SK-N-SH (cell line): ENCODE data around the gene RGPD4. TPM values are rescaled to one million over a fixed set of nuclear protein-coding genes. Genes with fewer than 3 reads are reported as not detected.

Source experiments
- CTCF ChIA-PET: fragments of 300-600, 350-600 bp; formaldehyde crosslinking; extraction: SDS; loops from one replicate; lab custom pipeline; 2021; lab: Yijun Ruan, JAX
- POLR2A ChIA-PET: fragments of 350-600 bp; sonication (Branson Sonifier 250); formaldehyde crosslinking; extraction: SDS; loops from one replicate; lab custom pipeline; 2020; ENCODE audit warnings: antibody characterized with exemption, inconsistent platforms; lab: Yijun Ruan, JAX
- DNase-seq: peaks from one replicate; pipeline ENCODE4 v3.0.0; 2012
- H2AFZ ChIP-seq: fragments of 200-600 bp; sonication (generic); 2 replicates; pipeline ENCODE4 v1.8.1; 2016; ENCODE audit warnings: antibody characterized with exemption, mild to moderate bottlenecking, low read depth
- H3F3A ChIP-seq: fragments of 200-600 bp; sonication (generic); replicated peaks from 2 replicates; pipeline ENCODE3; 2016; ENCODE audit warnings: antibody characterized with exemption, mild to moderate bottlenecking; ENCODE audit not compliant: insufficient read depth
- H3K27ac ChIP-seq, 2 experiments: fragments of 200-500 bp in 1 of 2; fragments of 200-600 bp in 1 of 2; sonication (Bioruptor generic) in 1 of 2; sonication (generic), shearing (Covaris generic) in 1 of 2; 2 replicates each; pipeline versions ENCODE4 v1.5.1 to v1.6.1; 2014 to 2016; ENCODE audit warnings: low read depth in 2 of 2, inconsistent platforms in 1 of 2, low read length in 1 of 2, mild to moderate bottlenecking in 1 of 2, mixed read lengths in 1 of 2
- H3K27me3 ChIP-seq: fragments of 200-600 bp; sonication (generic), shearing (Covaris generic); 2 replicates; pipeline ENCODE4 v1.6.1; 2016; ENCODE audit warnings: mixed run types; ENCODE audit not compliant: insufficient read depth
- H3K36me3 ChIP-seq, 2 experiments: fragments of 200-500 bp in 1 of 2; fragments of 200-600 bp in 1 of 2; sonication (Bioruptor generic) in 1 of 2; sonication (generic) in 1 of 2; replicated peaks in 1 of 2; 2 replicates each; pipeline versions ENCODE3 to v1.5.1; 2014 to 2016; ENCODE audit warnings: low read length in 1 of 2, mild to moderate bottlenecking in 1 of 2; ENCODE audit not compliant: insufficient read depth in 2 of 2, control insufficient read depth in 1 of 2
- H3K4me1 ChIP-seq, 2 experiments: fragments of 200-500 bp in 1 of 2; fragments of 200-600 bp in 1 of 2; sonication (Bioruptor generic) in 1 of 2; sonication (generic), shearing (Covaris generic) in 1 of 2; 2 replicates each; pipeline versions ENCODE4 v1.5.1 to v1.6.1; 2014 to 2016; ENCODE audit warnings: low read depth in 1 of 2, low read length in 1 of 2, mixed run types in 1 of 2; ENCODE audit not compliant: insufficient read depth in 2 of 2, control insufficient read depth in 1 of 2
- H3K4me2 ChIP-seq: fragments of 200-600 bp; sonication (generic), shearing (Covaris generic); 2 replicates; pipeline ENCODE4 v1.6.1; 2017; ENCODE audit warnings: mixed run types
- H3K4me3 ChIP-seq, 2 experiments: fragments of 200-500 bp in 1 of 2; fragments of 200-600 bp in 1 of 2; sonication (Bioruptor generic) in 1 of 2; sonication (generic), shearing (Covaris generic) in 1 of 2; 2 replicates each; pipeline versions ENCODE4 v1.5.1 to v1.8.1; 2014 to 2016; ENCODE audit warnings: low read depth in 2 of 2, inconsistent platforms in 1 of 2, low read length in 1 of 2, mild to moderate bottlenecking in 1 of 2, mixed read lengths in 1 of 2, moderate library complexity in 1 of 2
- H3K79me2 ChIP-seq: fragments of 200-600 bp; sonication (generic); 2 replicates; pipeline ENCODE4 v1.8.1; 2017; ENCODE audit warnings: mild to moderate bottlenecking; ENCODE audit not compliant: insufficient read depth
- H3K9ac ChIP-seq: fragments of 200-600 bp; sonication (generic); 2 replicates; pipeline ENCODE4 v1.6.1; 2017; ENCODE audit warnings: mixed run types
- H3K9me2 ChIP-seq: fragments of 200-600 bp; sonication (generic); 2 replicates; pipeline ENCODE4 v1.6.1; 2017; ENCODE audit warnings: mixed run types
- H3K9me3 ChIP-seq: fragments of 200-600 bp; sonication (generic); 2 replicates; pipeline ENCODE4 v1.6.1; 2017; ENCODE audit warnings: mixed run types, mild to moderate bottlenecking, moderate library complexity
- H4K20me1 ChIP-seq: fragments of 200-600 bp; sonication (generic); 2 replicates; pipeline ENCODE4 v1.6.1; 2017; ENCODE audit warnings: mild to moderate bottlenecking, mixed run types; ENCODE audit not compliant: insufficient read depth
- FOXJ3 ChIP-seq: sonication (generic); formaldehyde crosslinking; IDR thresholded peaks from 2 replicates; pipeline ENCODE4 v1.5.1; 2020; ENCODE audit warnings: mild to moderate bottlenecking, missing genetic modification reagents
- NFIC ChIP-seq: IDR thresholded peaks from 2 replicates; pipeline ENCODE4 v1.4.0; 2012; ENCODE audit warnings: borderline replicate concordance
- NRF1 ChIP-seq: IDR thresholded peaks from 2 replicates; pipeline ENCODE4 v1.6.1; 2012; ENCODE audit warnings: low read depth, mild to moderate bottlenecking, low read length
- RFX5 ChIP-seq: IDR thresholded peaks from 2 replicates; pipeline ENCODE4 v1.6.1; 2012; ENCODE audit warnings: mild to moderate bottlenecking, improper control_type of control experiment, low read length
- RXRA ChIP-seq: IDR thresholded peaks from 2 replicates; pipeline ENCODE4 v1.4.0; 2012; ENCODE audit warnings: low read depth, mild to moderate bottlenecking, borderline replicate concordance
- TCF12 ChIP-seq: IDR thresholded peaks from 2 replicates; pipeline ENCODE4 v1.4.0; 2012
- WGBS: methylation state at CpG from one replicate; pipeline ENCODE4 v1.1.6; 2017; ENCODE audit warnings: low lambda C conversion rate; 5-methylcytosine and 5-hydroxymethylcytosine counted together
- polyA plus RNA-seq, 3 experiments: library from polyadenylated mRNA; depleted of rRNA; stranded (reverse); fragments of >200 nt; gene quantifications; 2 replicates each; pipeline ENCODE4 v1.2.3, GENCODE V29; 2012
- TF ChIP-seq, protein P1 (sequence below): IDR thresholded peaks from 2 replicates; pipeline ENCODE4 v1.6.1; 2012; ENCODE audit warnings: mild to moderate bottlenecking, low read depth, low read length, moderate library complexity
- TF ChIP-seq, protein P2 (sequence below): fragments of 150-350 bp; IDR thresholded peaks from 2 replicates; pipeline ENCODE4 v1.6.1; 2016; ENCODE audit warnings: mild to moderate bottlenecking, low read depth, low read length
- TF ChIP-seq, protein P3 (sequence below): IDR thresholded peaks from 2 replicates; pipeline ENCODE4; 2012
- TF ChIP-seq, protein P4 (sequence below): IDR thresholded peaks from 2 replicates; pipeline ENCODE4 v1.4.0; 2012; ENCODE audit warnings: low read depth

The RGPD4 gene
- polyA plus RNA-seq, 1 of the 3 experiments (the other 2 are of a cell fraction): not detected

DNA sequence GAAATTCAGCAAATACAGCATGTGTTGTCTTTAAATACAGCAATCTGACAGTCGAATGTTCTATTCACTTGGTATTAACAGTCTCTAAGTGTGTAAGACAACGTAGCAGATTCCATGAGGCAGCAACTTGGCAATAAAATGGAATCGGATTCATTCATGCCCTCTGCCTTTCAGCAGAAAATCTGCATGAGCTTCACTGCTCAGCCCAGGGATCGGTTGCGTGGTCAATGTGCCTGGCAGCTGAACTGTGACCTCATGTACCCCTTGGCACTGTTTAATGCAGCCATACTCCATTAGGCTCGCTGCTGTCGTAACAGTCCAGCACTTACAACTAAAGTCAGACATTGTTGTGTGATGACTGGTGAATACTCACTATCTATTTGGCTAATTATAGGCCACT lies 17.7 kb upstream of the RGPD4 start (continued):
- TF ChIP-seq, protein P1, sequence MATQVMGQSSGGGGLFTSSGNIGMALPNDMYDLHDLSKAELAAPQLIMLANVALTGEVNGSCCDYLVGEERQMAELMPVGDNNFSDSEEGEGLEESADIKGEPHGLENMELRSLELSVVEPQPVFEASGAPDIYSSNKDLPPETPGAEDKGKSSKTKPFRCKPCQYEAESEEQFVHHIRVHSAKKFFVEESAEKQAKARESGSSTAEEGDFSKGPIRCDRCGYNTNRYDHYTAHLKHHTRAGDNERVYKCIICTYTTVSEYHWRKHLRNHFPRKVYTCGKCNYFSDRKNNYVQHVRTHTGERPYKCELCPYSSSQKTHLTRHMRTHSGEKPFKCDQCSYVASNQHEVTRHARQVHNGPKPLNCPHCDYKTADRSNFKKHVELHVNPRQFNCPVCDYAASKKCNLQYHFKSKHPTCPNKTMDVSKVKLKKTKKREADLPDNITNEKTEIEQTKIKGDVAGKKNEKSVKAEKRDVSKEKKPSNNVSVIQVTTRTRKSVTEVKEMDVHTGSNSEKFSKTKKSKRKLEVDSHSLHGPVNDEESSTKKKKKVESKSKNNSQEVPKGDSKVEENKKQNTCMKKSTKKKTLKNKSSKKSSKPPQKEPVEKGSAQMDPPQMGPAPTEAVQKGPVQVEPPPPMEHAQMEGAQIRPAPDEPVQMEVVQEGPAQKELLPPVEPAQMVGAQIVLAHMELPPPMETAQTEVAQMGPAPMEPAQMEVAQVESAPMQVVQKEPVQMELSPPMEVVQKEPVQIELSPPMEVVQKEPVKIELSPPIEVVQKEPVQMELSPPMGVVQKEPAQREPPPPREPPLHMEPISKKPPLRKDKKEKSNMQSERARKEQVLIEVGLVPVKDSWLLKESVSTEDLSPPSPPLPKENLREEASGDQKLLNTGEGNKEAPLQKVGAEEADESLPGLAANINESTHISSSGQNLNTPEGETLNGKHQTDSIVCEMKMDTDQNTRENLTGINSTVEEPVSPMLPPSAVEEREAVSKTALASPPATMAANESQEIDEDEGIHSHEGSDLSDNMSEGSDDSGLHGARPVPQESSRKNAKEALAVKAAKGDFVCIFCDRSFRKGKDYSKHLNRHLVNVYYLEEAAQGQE: no peak

DNA sequence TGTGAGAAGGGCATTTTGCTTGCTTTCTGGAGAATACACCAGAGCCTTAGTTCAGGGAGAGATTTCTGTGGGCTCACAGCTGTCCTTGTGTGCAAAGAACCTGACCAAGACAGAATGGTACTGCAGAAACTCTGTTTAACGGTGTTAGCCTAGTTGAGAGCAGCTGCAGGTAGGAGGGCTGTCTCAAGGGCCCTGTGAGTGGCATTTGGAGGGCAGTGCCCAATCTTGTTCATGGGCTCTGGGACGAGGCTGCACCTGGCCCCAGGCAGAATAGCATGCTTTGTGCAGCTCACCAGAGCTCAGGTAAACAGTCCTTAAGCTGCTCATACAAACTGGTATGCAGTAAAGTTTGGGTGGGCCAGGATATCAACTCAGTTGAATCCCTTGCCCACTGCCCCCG lies 16.9 kb upstream of the RGPD4 start:
- POLR2A ChIA-PET: no interaction called here
- 41% methylated on average over 3 of the region's 3 CpGs for WGBS

More for the DNA sequence above, 16.9 kb upstream of the RGPD4 start:
- no peaks in the 10 kb centered on the region for H3K9me2 ChIP-seq
- H3K4me3 ChIP-seq: no peak overlapping the region
- no peak overlapping the region for H3K9ac ChIP-seq
- H3K79me2 ChIP-seq: no peaks in the 10 kb centered on the region
- peaks cover 0 to 6% of the 10 kb centered on the region in 2 experiments; a peak in 1 of 4 replicates for H3K4me1 ChIP-seq
- H3K27me3 ChIP-seq: no peaks in the 10 kb centered on the region
- no peak overlapping the region for H2AFZ ChIP-seq
- H3K4me2 ChIP-seq: no peak overlapping the region
- CTCF ChIA-PET: no interaction called here
- no peak for DNase-seq
- no peak for TF ChIP-seq TCF12
- TF ChIP-seq, protein P1: no peak
- no peak for TF ChIP-seq FOXJ3
- no peak for TF ChIP-seq RXRA
- TF ChIP-seq, protein P2, sequence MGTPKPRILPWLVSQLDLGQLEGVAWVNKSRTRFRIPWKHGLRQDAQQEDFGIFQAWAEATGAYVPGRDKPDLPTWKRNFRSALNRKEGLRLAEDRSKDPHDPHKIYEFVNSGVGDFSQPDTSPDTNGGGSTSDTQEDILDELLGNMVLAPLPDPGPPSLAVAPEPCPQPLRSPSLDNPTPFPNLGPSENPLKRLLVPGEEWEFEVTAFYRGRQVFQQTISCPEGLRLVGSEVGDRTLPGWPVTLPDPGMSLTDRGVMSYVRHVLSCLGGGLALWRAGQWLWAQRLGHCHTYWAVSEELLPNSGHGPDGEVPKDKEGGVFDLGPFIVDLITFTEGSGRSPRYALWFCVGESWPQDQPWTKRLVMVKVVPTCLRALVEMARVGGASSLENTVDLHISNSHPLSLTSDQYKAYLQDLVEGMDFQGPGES: no peak
- no peak for TF ChIP-seq RFX5
- TF ChIP-seq NRF1: no peak
- TF ChIP-seq, protein P3, sequence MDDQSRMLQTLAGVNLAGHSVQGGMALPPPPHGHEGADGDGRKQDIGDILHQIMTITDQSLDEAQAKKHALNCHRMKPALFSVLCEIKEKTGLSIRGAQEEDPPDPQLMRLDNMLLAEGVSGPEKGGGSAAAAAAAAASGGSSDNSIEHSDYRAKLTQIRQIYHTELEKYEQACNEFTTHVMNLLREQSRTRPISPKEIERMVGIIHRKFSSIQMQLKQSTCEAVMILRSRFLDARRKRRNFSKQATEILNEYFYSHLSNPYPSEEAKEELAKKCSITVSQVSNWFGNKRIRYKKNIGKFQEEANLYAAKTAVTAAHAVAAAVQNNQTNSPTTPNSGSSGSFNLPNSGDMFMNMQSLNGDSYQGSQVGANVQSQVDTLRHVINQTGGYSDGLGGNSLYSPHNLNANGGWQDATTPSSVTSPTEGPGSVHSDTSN: no peak
- TF ChIP-seq, protein P4, sequence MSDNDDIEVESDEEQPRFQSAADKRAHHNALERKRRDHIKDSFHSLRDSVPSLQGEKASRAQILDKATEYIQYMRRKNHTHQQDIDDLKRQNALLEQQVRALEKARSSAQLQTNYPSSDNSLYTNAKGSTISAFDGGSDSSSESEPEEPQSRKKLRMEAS: no peak
- no peak for TF ChIP-seq NFIC
- H3K9me3 ChIP-seq: no peaks in the 10 kb centered on the region
- H3K27ac ChIP-seq: no peak overlapping the region
- no peaks in the 10 kb centered on the region for H3F3A ChIP-seq
- H4K20me1 ChIP-seq: no peaks in the 10 kb centered on the region
- H3K36me3 ChIP-seq: no peaks in the 10 kb centered on the region
